NCI-H2196 (cell line): Measurements from ENCODE around the gene RPAIN.

ENCODE experiments used
- DNase-seq: peaks from one replicate; lab custom pipeline; 2025; ENCODE audit not compliant: unreplicated experiment; lab: John Stamatoyannopoulos, UW

Gene RPAIN

DNA sequence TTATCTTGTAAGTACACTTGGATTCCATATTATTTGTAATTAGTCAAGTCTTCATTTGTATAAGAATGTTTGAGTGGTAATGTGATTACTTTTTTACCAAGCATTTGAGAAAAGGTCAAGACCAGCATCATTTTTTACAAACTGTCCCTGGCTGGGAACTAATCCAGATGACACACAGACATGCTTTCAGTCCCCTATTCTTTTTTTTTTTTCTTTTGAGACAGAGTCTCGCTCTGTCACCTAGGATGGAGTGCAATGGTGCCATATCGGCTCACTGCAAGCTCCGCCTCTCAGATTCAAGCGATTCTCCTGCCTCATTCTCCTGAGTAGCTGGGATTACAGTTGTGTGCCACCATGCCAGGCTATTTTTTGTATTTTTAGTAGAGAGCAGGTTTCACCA lies 61.5 kb downstream of the RPAIN start:
- DNase-seq = no peak
